OCI-LY7 (cell line): ENCODE measurements around the gene AK2.

Experiments
- CTCF ChIP-seq: fragments of 200-600 bp; sonication (generic); conservative IDR thresholded peaks from 2 replicates; pipeline ENCODE4 v1.5.1; 2014; ENCODE audit warnings: mild to moderate bottlenecking, antibody characterized with exemption, low read length, moderate library complexity, mixed read lengths
- EZH2phosphoT487 ChIP-seq: fragments of 200-600 bp; sonication (generic); IDR thresholded peaks from 2 replicates; pipeline ENCODE4 v1.6.1; 2018; ENCODE audit warnings: low read depth, borderline replicate concordance, mild to moderate bottlenecking, mixed run types, antibody characterized with exemption, low read length, moderate library complexity, mixed read lengths

GRCh38 chr1:33042831-33043230 is 6.1 kb upstream of the AK2 start:
- TF ChIP-seq CTCF (no peak), EZH2phosphoT487 (no peak)
